ENCODE results near the gene KIF4A.

Gene KIF4A

GRCh38 chrX:70289793-70290770, at the start of gene KIF4A, which contains the start of gene PDZD11:
KIF4A (plus strand) TSS chrX:70290104; CDS start chrX:70290459, 355 bp downstream.
PDZD11 (minus strand) TSS chrX:70289927; CDS start chrX:70289341, 586 bp downstream.
- TF ChIP-seq MAX (IDR thresholded peaks at IDR 0.05) (peak; percentile 38; the same call in 1 of the 2 replicates), TAF1 (IDR thresholded peaks at IDR 0.05; ENCODE audit: low read depth) (peak; percentile 72), FOXM1 (IDR thresholded peaks at IDR 0.05; ENCODE audit: borderline replicate concordance, low read depth) (peak; percentile 94), TCF12 (IDR thresholded peaks at IDR 0.05; ENCODE audit: low read depth) (no peak)

- TF ChIP-seq CEBPB (IDR thresholded peaks at IDR 0.05) (no peak), RAD21 (IDR thresholded peaks at IDR 0.05; ENCODE audit: low read depth) (no peak), NFIC (IDR thresholded peaks at IDR 0.05) (no peak), CREB1 (IDR thresholded peaks at IDR 0.05; ENCODE audit: low read depth) (no peak), TEAD4 (IDR thresholded peaks at IDR 0.05) (no peak), REST (IDR thresholded peaks at IDR 0.05; ENCODE audit: low read depth) (no peak), TAF1 (IDR thresholded peaks at IDR 0.05; ENCODE audit: low read depth) (no peak), EGR1 (IDR thresholded peaks at IDR 0.05) (no peak), FOXM1 (IDR thresholded peaks at IDR 0.05; ENCODE audit: borderline replicate concordance, low read depth) (no peak), USF1 (IDR thresholded peaks at IDR 0.05) (no peak), EP300 (IDR thresholded peaks at IDR 0.05; ENCODE audit: borderline replicate concordance) (no peak), YY1 (IDR thresholded peaks at IDR 0.05; ENCODE audit: low read depth) (no peak), ZBTB7A (IDR thresholded peaks at IDR 0.05; ENCODE audit: low read depth) (no peak), TCF12 (IDR thresholded peaks at IDR 0.05; ENCODE audit: low read depth) (no peak), MAX (IDR thresholded peaks at IDR 0.05) (no peak)
Observed at GRCh38 chrX:70240751-70241150, 49.2 kb upstream of the KIF4A start.

GRCh38 chrX:70241501-70241900, 48.4 kb upstream of the KIF4A start:
- TF ChIP-seq TAF1 (IDR thresholded peaks at IDR 0.05; ENCODE audit: low read depth) (no peak), FOXM1 (IDR thresholded peaks at IDR 0.05; ENCODE audit: borderline replicate concordance, low read depth) (no peak), MAX (IDR thresholded peaks at IDR 0.05) (no peak), YY1 (IDR thresholded peaks at IDR 0.05; ENCODE audit: low read depth) (no peak), TCF12 (IDR thresholded peaks at IDR 0.05; ENCODE audit: low read depth) (no peak), REST (IDR thresholded peaks at IDR 0.05; ENCODE audit: low read depth) (no peak), CEBPB (IDR thresholded peaks at IDR 0.05) (no peak), TEAD4 (IDR thresholded peaks at IDR 0.05) (no peak), EGR1 (IDR thresholded peaks at IDR 0.05) (no peak), NFIC (IDR thresholded peaks at IDR 0.05) (no peak), ZBTB7A (IDR thresholded peaks at IDR 0.05; ENCODE audit: low read depth) (no peak), CREB1 (IDR thresholded peaks at IDR 0.05; ENCODE audit: low read depth) (no peak), EP300 (IDR thresholded peaks at IDR 0.05; ENCODE audit: borderline replicate concordance) (no peak), USF1 (IDR thresholded peaks at IDR 0.05) (no peak)

- TF ChIP-seq MAX (IDR thresholded peaks at IDR 0.05): no peak
- no peak for TF ChIP-seq TAF1 (IDR thresholded peaks at IDR 0.05; ENCODE audit: low read depth)
- no peak for TF ChIP-seq FOXM1 (IDR thresholded peaks at IDR 0.05; ENCODE audit: borderline replicate concordance, low read depth)
- TF ChIP-seq ZBTB7A (IDR thresholded peaks at IDR 0.05; ENCODE audit: low read depth): no peak
- no peak for TF ChIP-seq TEAD4 (IDR thresholded peaks at IDR 0.05)
- TF ChIP-seq YY1 (IDR thresholded peaks at IDR 0.05; ENCODE audit: low read depth): no peak
- no peak for TF ChIP-seq REST (IDR thresholded peaks at IDR 0.05; ENCODE audit: low read depth)
- no peak for TF ChIP-seq TCF12 (IDR thresholded peaks at IDR 0.05; ENCODE audit: low read depth)
- TF ChIP-seq CEBPB (IDR thresholded peaks at IDR 0.05): no peak
- no peak for TF ChIP-seq EP300 (IDR thresholded peaks at IDR 0.05; ENCODE audit: borderline replicate concordance)
- no peak for TF ChIP-seq NFIC (IDR thresholded peaks at IDR 0.05)
- no peak for TF ChIP-seq EGR1 (IDR thresholded peaks at IDR 0.05)
- TF ChIP-seq RAD21 (IDR thresholded peaks at IDR 0.05; ENCODE audit: low read depth): no peak
- TF ChIP-seq USF1 (IDR thresholded peaks at IDR 0.05): no peak
- no peak for TF ChIP-seq CREB1 (IDR thresholded peaks at IDR 0.05; ENCODE audit: low read depth)
Observed at GRCh38 chrX:70244881-70245280, 45.0 kb upstream of the KIF4A start.

Data from Ishikawa (cell line).